A549 (cell line): ENCODE measurements around the gene IFIH1.
A peak's percentile ranks its signal among the peaks of the same experiment; 100 is the strongest.

Source experiments
- CBX2 ChIP-seq: fragments of 200-600 bp; sonication (generic); IDR thresholded peaks from 2 replicates; pipeline ENCODE4 v1.6.1; 2016; ENCODE audit warnings: low read depth, mild to moderate bottlenecking, borderline replicate concordance
- CEBPB ChIP-seq, 2 experiments: fragments of >200 bp in 1 of 2; sonication (Bioruptor Twin) in 1 of 2; formaldehyde crosslinking in 1 of 2; IDR thresholded peaks; 2 replicates each; pipeline ENCODE4 v1.6.1; 2012 to 2016
- EHF ChIP-seq: fragments of 250-450 bp; sonication (Bioruptor Pico); IDR thresholded peaks from 2 replicates; pipeline ENCODE4 v1.5.0; 2020; ENCODE audit warnings: mild to moderate bottlenecking
- MAFK ChIP-seq: fragments of 450-650 bp; IDR thresholded peaks from 2 replicates; pipeline ENCODE4 v1.6.1; 2014; ENCODE audit not compliant: partially characterized antibody
- TF ChIP-seq, protein P1 (sequence below): fragments of >200 bp; sonication (Bioruptor Twin); formaldehyde crosslinking; IDR thresholded peaks from 3 replicates; pipeline ENCODE4 v1.5.1; 2016

- TF ChIP-seq CBX2 (no peak), EHF (no peak), CEBPB (IDR thresholded peaks at IDR 0.05) (no peak), MAFK (peak; percentile 75)
- TF ChIP-seq, protein P1, sequence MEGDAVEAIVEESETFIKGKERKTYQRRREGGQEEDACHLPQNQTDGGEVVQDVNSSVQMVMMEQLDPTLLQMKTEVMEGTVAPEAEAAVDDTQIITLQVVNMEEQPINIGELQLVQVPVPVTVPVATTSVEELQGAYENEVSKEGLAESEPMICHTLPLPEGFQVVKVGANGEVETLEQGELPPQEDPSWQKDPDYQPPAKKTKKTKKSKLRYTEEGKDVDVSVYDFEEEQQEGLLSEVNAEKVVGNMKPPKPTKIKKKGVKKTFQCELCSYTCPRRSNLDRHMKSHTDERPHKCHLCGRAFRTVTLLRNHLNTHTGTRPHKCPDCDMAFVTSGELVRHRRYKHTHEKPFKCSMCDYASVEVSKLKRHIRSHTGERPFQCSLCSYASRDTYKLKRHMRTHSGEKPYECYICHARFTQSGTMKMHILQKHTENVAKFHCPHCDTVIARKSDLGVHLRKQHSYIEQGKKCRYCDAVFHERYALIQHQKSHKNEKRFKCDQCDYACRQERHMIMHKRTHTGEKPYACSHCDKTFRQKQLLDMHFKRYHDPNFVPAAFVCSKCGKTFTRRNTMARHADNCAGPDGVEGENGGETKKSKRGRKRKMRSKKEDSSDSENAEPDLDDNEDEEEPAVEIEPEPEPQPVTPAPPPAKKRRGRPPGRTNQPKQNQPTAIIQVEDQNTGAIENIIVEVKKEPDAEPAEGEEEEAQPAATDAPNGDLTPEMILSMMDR: no peak
Observed at GRCh38 chr2:162340822-162341221, 22.3 kb upstream of the IFIH1 start.
